Lower lobe of right lung (tissue), 2 donors: ENCODE data around the gene CYB5A. TPM values are rescaled to one million over a fixed set of nuclear protein-coding genes. Genes with fewer than 3 reads are reported as not detected.
A peak's percentile ranks its signal among the peaks of the same experiment; 100 is the strongest.

Source experiments
- ATAC-seq, 2 donors: fragments of 200-7000 bp; cut with Tn5 transposase; one replicate each; pipeline ENCODE4 v1.9.1; 2020 to 2022; ENCODE audit warnings: mild to moderate bottlenecking in 2 of 2, moderate library complexity in 2 of 2
- DNase-seq: peaks from one replicate; pipeline ENCODE4 v3.0.0-alpha.2; 2020
- H3K27ac ChIP-seq: fragments of 200-600 bp; one replicate; pipeline ENCODE4 v1.8.0; 2022
- H3K27me3 ChIP-seq: fragments of 200-600 bp; one replicate; pipeline ENCODE4 v1.8.0; 2022; ENCODE audit warnings: low read depth
- H3K36me3 ChIP-seq: fragments of 200-600 bp; one replicate; pipeline ENCODE4 v1.8.0; 2022; ENCODE audit warnings: mild to moderate bottlenecking
- H3K4me1 ChIP-seq: fragments of 200-600 bp; one replicate; pipeline ENCODE4 v1.8.0; 2022
- H3K4me3 ChIP-seq: fragments of 200-600 bp; one replicate; pipeline ENCODE4 v1.8.0; 2022; ENCODE audit warnings: mild to moderate bottlenecking
- H3K9me3 ChIP-seq: fragments of 200-600 bp; one replicate; pipeline ENCODE4 v1.8.0; 2022
- intact Hi-C: fragments of 100-400 bp; cut with DNase I; formaldehyde crosslinking; loops from one replicate; pipeline ENCODE4 v1.11.0; 2022
- total RNA-seq: library from RNA; stranded (reverse); fragmentation: NEBNext Ultra II Directional; extraction: Animal tissue kit (Norgen Biotek cat#: 25700); gene quantifications from one replicate; pipeline ENCODE4 v1.2.1, GENCODE V29; 2021
- TF ChIP-seq, protein P1 (sequence below): fragments of 200-600 bp; IDR thresholded peaks from one replicate; pipeline ENCODE4 v1.8.0; 2022; ENCODE audit warnings: antibody characterized with exemption, mild to moderate bottlenecking
- donor health status: DM: no; HTN: yes; CAD: no; lungs with severe emphysema.

The CYB5A gene
- total RNA-seq, 1 donor from 2014 or later: 458 TPM

DNA sequence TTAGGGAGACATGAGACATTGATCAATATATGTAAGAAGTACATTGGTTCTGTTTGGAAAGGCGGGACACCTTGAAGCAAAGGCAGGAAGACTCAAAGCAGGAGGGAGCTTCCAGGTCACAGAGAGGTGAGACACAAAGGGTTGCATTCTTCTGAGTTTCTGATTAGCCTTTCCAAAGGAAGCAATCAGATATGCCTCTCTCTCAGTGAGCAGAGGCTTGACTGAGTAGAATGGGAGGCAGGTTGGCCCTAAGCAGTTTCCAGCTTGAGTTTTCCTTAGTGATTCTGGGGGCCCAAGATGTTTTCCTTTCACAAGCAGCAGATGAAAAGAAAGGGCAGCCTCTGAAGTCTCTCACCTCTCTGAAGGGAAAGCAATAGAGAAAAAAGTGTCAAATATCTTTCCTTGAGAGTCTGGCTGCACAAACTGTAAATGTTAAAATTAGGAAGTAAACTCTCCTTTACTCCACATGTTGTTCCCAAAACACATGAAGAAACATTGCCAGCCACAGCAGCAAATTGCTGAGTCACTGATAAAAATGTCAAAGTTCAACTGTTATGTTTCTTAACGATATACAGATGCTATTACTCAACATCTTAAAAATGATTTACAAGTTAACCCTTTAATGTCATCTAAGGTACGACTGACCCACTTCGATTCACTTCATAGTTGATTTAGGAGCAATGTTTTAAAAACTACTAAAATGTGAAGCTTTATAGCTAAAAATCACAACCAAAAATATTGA, 40.3 kb downstream of the CYB5A start:
- no peaks in the 10 kb centered on the region for H3K27me3 ChIP-seq
- peaks cover 31% of the 10 kb centered on the region for H3K36me3 ChIP-seq
- intact Hi-C loops: no loop called here
- H3K4me3 ChIP-seq: no peak overlapping the region
- peak overlapping the region; percentile 70 for H3K27ac ChIP-seq
- peaks cover 62% of the 10 kb centered on the region for H3K4me1 ChIP-seq
- peak in 1 of 2 donors; percentile 50 for ATAC-seq
- TF ChIP-seq, protein P1, sequence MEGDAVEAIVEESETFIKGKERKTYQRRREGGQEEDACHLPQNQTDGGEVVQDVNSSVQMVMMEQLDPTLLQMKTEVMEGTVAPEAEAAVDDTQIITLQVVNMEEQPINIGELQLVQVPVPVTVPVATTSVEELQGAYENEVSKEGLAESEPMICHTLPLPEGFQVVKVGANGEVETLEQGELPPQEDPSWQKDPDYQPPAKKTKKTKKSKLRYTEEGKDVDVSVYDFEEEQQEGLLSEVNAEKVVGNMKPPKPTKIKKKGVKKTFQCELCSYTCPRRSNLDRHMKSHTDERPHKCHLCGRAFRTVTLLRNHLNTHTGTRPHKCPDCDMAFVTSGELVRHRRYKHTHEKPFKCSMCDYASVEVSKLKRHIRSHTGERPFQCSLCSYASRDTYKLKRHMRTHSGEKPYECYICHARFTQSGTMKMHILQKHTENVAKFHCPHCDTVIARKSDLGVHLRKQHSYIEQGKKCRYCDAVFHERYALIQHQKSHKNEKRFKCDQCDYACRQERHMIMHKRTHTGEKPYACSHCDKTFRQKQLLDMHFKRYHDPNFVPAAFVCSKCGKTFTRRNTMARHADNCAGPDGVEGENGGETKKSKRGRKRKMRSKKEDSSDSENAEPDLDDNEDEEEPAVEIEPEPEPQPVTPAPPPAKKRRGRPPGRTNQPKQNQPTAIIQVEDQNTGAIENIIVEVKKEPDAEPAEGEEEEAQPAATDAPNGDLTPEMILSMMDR: no peak
- DNase-seq: no peak
- H3K9me3 ChIP-seq: no peaks in the 10 kb centered on the region

DNA sequence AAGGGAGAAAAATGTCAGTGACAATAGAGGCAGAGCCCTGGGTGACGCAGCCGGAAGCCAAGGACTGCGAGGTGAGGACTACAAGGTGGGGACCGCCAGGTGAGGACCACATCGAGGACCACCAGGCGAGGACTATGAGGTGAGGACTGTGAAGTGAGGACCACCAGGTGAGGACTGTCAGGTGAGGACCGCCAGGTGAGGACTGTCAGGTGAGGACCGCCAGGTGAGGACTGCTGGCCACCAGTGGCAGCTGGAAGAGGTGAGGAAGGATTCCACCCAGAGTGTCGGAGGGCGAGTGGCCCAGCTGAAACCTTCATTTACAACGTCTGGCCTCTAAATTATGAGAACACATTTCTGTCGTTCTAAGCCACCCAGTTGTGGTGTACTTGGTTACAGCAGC, 41.6 kb downstream of the CYB5A start:
- Histone ChIP-seq H3K27me3 (no peaks in the 10 kb centered on the region), H3K4me1 (peaks cover 49% of the 10 kb centered on the region), H3K9me3 (no peaks in the 10 kb centered on the region), H3K4me3 (no peak overlapping the region), H3K36me3 (peaks cover 25% of the 10 kb centered on the region), H3K27ac (peak overlapping the region; percentile 9)
- TF ChIP-seq, protein P1: no peak
- DNase-seq (no peak), ATAC-seq (no peak)
- intact Hi-C loops: no loop called here

DNA sequence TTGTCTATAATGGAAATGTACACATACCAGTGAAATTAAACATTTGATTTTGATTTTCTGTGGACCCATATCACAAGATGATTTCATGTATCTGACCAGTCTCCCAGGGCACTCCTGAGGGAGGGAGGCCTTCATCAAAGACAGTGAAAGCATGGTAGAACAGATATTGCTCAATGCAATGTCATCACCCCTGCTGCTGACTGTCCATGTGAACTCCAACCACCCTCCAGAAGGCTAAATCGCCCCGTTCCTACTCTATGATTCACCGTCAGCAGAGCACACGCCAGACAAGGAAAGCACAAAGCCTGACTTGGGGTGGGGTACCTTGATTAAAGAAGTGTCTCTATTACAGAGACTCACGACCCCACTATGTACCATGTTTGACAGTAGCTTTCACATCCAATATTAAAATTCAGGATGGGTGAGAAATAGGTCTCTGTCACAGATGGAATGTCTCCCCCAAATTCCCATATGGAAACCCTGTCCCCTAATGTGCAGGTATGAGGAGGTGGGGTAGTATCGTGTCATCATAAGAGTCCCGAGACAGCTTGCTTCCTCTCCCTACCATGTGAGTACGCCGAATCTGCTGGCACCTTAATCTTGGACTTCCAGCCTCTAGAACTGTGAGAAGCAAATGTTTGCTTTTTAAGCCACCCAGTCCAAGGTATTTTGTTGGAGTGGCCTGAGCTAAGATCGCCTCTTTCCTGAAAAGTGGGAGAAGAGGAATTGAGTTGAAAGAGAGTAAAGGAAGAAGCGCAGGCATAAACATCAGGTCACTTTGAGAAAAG, 42.4 kb downstream of the CYB5A start:
- ATAC-seq: peak; percentile 77 to 82
- intact Hi-C loops: no loop called here
- peaks cover 25% of the 10 kb centered on the region for H3K36me3 ChIP-seq
- H3K27ac ChIP-seq: peak overlapping the region; percentile 9
- TF ChIP-seq, protein P1: no peak
- no peaks in the 10 kb centered on the region for H3K9me3 ChIP-seq
- no peaks in the 10 kb centered on the region for H3K27me3 ChIP-seq
- H3K4me1 ChIP-seq: peaks cover 46% of the 10 kb centered on the region
- no peak for DNase-seq
- H3K4me3 ChIP-seq: no peak overlapping the region

DNA sequence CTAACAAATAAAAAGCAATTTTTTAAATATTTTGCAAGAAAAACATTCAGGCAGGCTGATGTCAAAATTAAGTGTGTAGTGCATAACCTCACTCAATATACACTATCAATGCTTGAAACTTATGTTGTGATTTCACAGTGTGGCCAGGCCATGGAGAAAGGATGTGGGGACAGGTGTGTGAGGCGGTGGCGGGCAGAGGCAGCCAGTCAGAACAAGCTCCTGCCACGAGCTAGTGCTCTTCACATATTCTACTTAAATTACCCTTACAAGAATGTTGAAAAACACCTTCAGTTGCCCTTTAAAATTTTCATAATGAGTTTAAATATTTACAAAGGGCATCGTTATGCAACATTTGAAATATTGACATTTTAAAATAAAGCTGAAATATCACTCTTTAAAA, 43.2 kb downstream of the CYB5A start:
- TF ChIP-seq, protein P1: no peak
- intact Hi-C loops: no loop called here
- peaks cover 21% of the 10 kb centered on the region for H3K36me3 ChIP-seq
- no peaks in the 10 kb centered on the region for H3K27me3 ChIP-seq
- peak; percentile 68 to 73 for ATAC-seq
- H3K9me3 ChIP-seq: no peaks in the 10 kb centered on the region
- H3K4me1 ChIP-seq: peaks cover 46% of the 10 kb centered on the region
- peak overlapping the region; percentile 54 for H3K27ac ChIP-seq
- H3K4me3 ChIP-seq: no peak overlapping the region
- DNase-seq: no peak

DNA sequence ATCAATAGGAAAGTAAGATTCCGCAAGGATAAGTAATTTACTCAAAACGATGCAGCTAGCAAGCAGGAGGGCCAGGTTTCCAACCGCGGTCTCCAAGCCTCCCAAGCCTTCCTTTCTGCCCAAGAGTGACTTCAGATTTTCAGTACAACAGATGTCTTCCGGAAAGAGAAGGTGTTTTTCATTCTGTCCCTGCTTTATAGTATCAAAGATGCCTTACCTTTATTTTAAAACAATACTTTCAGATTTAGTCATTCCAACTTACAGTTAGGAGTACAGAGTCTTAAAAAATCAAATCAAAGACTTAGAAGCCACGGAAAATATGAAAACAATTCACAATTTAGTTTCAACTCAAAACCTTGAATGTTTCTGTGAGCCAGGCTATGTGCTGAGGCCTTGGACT, 43.6 kb downstream of the CYB5A start:
- Histone ChIP-seq H3K4me3 (no peak overlapping the region), H3K4me1 (peaks cover 46% of the 10 kb centered on the region), H3K36me3 (peaks cover 17% of the 10 kb centered on the region), H3K9me3 (no peaks in the 10 kb centered on the region), H3K27ac (peak overlapping the region; percentile 54), H3K27me3 (no peaks in the 10 kb centered on the region)
- no peak for DNase-seq
- ATAC-seq: no peak
- TF ChIP-seq, protein P1: no peak
- intact Hi-C loops: no loop called here
